Esophagus muscularis mucosa (tissue), 4 donors: ENCODE measurements around the gene WASF3. TPM values are rescaled to one million over a fixed set of nuclear protein-coding genes. Genes with fewer than 3 reads are reported as not detected.

Experiments
- DNase-seq: peaks from one replicate; pipeline ENCODE4 v3.0.0-alpha.2; 2017; ENCODE audit errors: extremely low spot score
- H3K27ac ChIP-seq, 4 donors: fragments of 200-600 bp; sonication (generic); replicated peaks in 1 of 4; 1 replicate in 3 of 4; 2 replicates in 1 of 4; pipeline ENCODE4 v1.5.1; 2016 to 2019; ENCODE audit warnings: mild to moderate bottlenecking in 1 of 4
- H3K27me3 ChIP-seq, 4 donors: fragments of 200-600 bp; sonication (generic); one replicate each; pipeline versions ENCODE4 v1.5.1 to v1.6.0; 2016 to 2019
- H3K36me3 ChIP-seq, 4 donors: fragments of 200-600 bp; sonication (generic); one replicate each; pipeline ENCODE4 v1.5.1; 2016 to 2019
- H3K4me1 ChIP-seq, 4 donors: fragments of 200-600 bp; sonication (generic); one replicate each; pipeline ENCODE4 v1.5.1; 2016 to 2019
- H3K4me3 ChIP-seq, 4 donors: fragments of 200-600 bp; sonication (generic); 1 replicate in 2 of 4; 2 replicates in 2 of 4; pipeline ENCODE4 v1.5.1; 2016 to 2019; ENCODE audit warnings: mild to moderate bottlenecking in 4 of 4, moderate library complexity in 1 of 4
- H3K9me3 ChIP-seq, 4 donors: fragments of 200-600 bp; sonication (generic); 1 replicate in 3 of 4; 2 replicates in 1 of 4; pipeline ENCODE4 v1.5.1; 2016 to 2019
- CTCF ChIP-seq, 3 experiments: fragments of 200-600 bp in 2 of 3; fragments of 450-650 bp in 1 of 3; sonication (generic) in 2 of 3; IDR thresholded peaks; one replicate each; pipeline ENCODE4 v1.5.1; 2017 to 2019; ENCODE audit warnings: antibody characterized with exemption in 3 of 3, mild to moderate bottlenecking in 2 of 3, moderate library complexity in 1 of 3
- EP300 ChIP-seq: sonication (generic); formaldehyde crosslinking; IDR thresholded peaks from one replicate; pipeline ENCODE4 v1.6.1; 2017; ENCODE audit warnings: antibody characterized with exemption
- POLR2A ChIP-seq: fragments of 450-650 bp; IDR thresholded peaks from one replicate; pipeline ENCODE4 v1.6.1; 2017; ENCODE audit warnings: antibody characterized with exemption, moderate library complexity, mild to moderate bottlenecking, low read depth
- POLR2AphosphoS5 ChIP-seq, 2 donors: sonication (generic); formaldehyde crosslinking; IDR thresholded peaks; one replicate each; pipeline ENCODE4 v1.6.1; 2017; ENCODE audit warnings: antibody characterized with exemption in 2 of 2
- WGBS: methylation state at CpG from one replicate; pipeline ENCODE4 v1.1.5; 2018; 5-methylcytosine and 5-hydroxymethylcytosine counted together
- intact Hi-C: fragments of 100-400 bp; cut with DNase I; formaldehyde crosslinking; loops from one replicate; pipeline ENCODE4 v1.15.1; 2023
- total RNA-seq, 4 donors: library from RNA; depleted of rRNA; stranded (reverse); fragments of >200 nt; gene quantifications; one replicate each; pipeline versions ENCODE4 v1.1.0 to v1.2.1, GENCODE V29; 2016

WASF3 gene
- total RNA-seq, 4 donors from 2014 or later, result 16.6 to 19.9 (median 18.4) TPM

GRCh38 chr13:26646603-26647002 lies 89.1 kb downstream of the WASF3 start:
- H3K36me3 ChIP-seq, result peaks cover 0 to 5% (median 0%) of the 10 kb centered on the region in 4 donors
- H3K4me1 ChIP-seq, result no peaks in the 10 kb centered on the region
- intact Hi-C loops, result no loop called here
- no peaks in the 10 kb centered on the region for H3K27me3 ChIP-seq
- no peak for TF ChIP-seq EP300
- no peak for TF ChIP-seq POLR2AphosphoS5 (IDR thresholded peaks at IDR 0.05)
- TF ChIP-seq POLR2A, result no peak
- TF ChIP-seq CTCF (IDR thresholded peaks at IDR 0.05), result no peak
- no peak overlapping the region for H3K4me3 ChIP-seq
- no peak for DNase-seq
- H3K27ac ChIP-seq, result no peak overlapping the region
- H3K9me3 ChIP-seq, result no peaks in the 10 kb centered on the region

GRCh38 chr13:26651234-26651633 lies 93.8 kb downstream of the WASF3 start:
- no peaks in the 10 kb centered on the region for H3K9me3 ChIP-seq
- no peak overlapping the region for H3K4me3 ChIP-seq
- TF ChIP-seq POLR2AphosphoS5 (IDR thresholded peaks at IDR 0.05) (no peak), POLR2A (no peak), EP300 (no peak), CTCF (IDR thresholded peaks at IDR 0.05) (no peak)
- intact Hi-C loops, result no loop called here
- no peaks in the 10 kb centered on the region for H3K4me1 ChIP-seq
- H3K36me3 ChIP-seq, result no peaks in the 10 kb centered on the region
- no peaks in the 10 kb centered on the region for H3K27me3 ChIP-seq
- WGBS, result 94% methylated on average over 1 of the region's 1 CpG
- no peak overlapping the region for H3K27ac ChIP-seq
- no peak for DNase-seq

GRCh38 chr13:26653310-26653709 lies 95.8 kb downstream of the WASF3 start:
- H3K4me1 ChIP-seq, result peaks cover 0 to 1% (median 0%) of the 10 kb centered on the region in 4 donors
- no peak for TF ChIP-seq EP300
- TF ChIP-seq POLR2AphosphoS5 (IDR thresholded peaks at IDR 0.05), result no peak
- TF ChIP-seq CTCF (IDR thresholded peaks at IDR 0.05), result no peak
- no peak for TF ChIP-seq POLR2A
- DNase-seq, result no peak
- H3K27ac ChIP-seq, result no peak overlapping the region
- no peak overlapping the region for H3K4me3 ChIP-seq
- no peaks in the 10 kb centered on the region for H3K27me3 ChIP-seq
- H3K36me3 ChIP-seq, result no peaks in the 10 kb centered on the region
- intact Hi-C loops, result no loop called here
- 99% methylated on average over 4 of the region's 4 CpGs for WGBS
- H3K9me3 ChIP-seq, result no peaks in the 10 kb centered on the region

- no peak for TF ChIP-seq POLR2AphosphoS5 (IDR thresholded peaks at IDR 0.05)
- TF ChIP-seq CTCF (IDR thresholded peaks at IDR 0.05), result no peak
- no peak for TF ChIP-seq EP300
- TF ChIP-seq POLR2A, result no peak
- no peak for DNase-seq
- 98% methylated on average over 4 of the region's 4 CpGs for WGBS
- H3K27ac ChIP-seq, result no peak overlapping the region
- no peak overlapping the region for H3K4me3 ChIP-seq
- peaks cover 0 to 5% (median 0%) of the 10 kb centered on the region in 4 donors for H3K4me1 ChIP-seq
- no peaks in the 10 kb centered on the region for H3K27me3 ChIP-seq
- intact Hi-C loops, result no loop called here
- no peaks in the 10 kb centered on the region for H3K36me3 ChIP-seq
- H3K9me3 ChIP-seq, result no peaks in the 10 kb centered on the region
These were observed 96.4 kb downstream of the WASF3 start for GRCh38 chr13:26653842-26654241.

- Histone ChIP-seq H3K36me3 (no peaks in the 10 kb centered on the region), H3K27ac (no peak overlapping the region), H3K4me1 (peaks cover 0 to 5% (median 0%) of the 10 kb centered on the region in 4 donors), H3K27me3 (no peaks in the 10 kb centered on the region), H3K9me3 (no peaks in the 10 kb centered on the region), H3K4me3 (no peak overlapping the region)
- no peak for DNase-seq
- WGBS, result 61% methylated on average over 4 of the region's 4 CpGs
- intact Hi-C loops, result no loop called here
- TF ChIP-seq CTCF (IDR thresholded peaks at IDR 0.05) (peak in 1 of 3 experiments; percentile 11), EP300 (no peak)
These were observed 99.4 kb downstream of the WASF3 start for GRCh38 chr13:26656919-26657318.
